ENCODE results near the gene MTA1.

The MTA1 gene

DNA sequence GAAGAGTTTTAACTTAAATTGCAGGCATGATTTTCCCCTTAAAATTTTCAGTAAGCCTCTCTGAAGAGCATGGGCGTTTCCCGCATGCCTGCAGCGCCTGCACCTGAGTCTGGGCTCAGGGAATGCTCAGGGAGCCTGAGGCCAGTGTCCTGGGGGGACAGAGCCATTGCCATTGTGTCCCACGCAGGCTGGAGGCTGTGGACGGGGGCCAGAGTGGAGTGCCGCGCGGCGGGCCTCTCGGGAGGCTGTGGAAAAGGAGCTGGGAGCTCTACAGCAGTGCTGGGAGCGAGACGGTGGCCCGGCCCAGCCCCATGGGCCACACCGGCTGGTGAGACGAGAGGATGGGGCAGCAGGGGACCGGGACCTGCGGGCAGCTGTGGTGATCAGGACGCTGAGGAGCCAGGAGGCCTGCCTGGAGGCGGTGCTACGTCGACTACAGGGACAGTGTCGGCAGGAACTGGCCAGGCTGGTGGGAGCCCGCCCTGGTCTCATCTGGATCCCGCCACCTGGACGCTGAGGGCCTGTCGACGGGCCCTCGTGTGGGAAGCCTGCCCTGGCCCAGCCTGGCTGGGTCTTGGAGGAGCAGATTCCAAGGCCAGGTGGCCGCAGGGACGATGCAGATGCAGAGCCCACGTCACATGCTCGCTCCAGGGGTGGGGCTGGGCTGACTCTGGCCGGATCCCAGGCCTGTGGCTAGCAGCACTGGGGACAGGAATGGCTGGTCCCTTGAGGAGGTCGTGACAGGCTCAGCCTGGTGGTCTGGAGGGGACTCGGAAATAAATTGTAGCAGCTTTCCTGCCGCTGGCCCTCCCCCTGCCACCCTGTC, 79.0 kb downstream of the MTA1 start:
- Histone ChIP-seq H3K9ac (ENCODE audit: low read length) (no peak overlapping the region), H3K36me3 (ENCODE audit: control insufficient read depth, insufficient read depth, low read length, severe bottlenecking) (no peaks in the 10 kb centered on the region), H3K4me3 (ENCODE audit: low read length) (no peak overlapping the region), H3K4me1 (ENCODE audit: control insufficient read depth, insufficient read depth, low read length) (no peaks in the 10 kb centered on the region), H3K27me3 (replicated peaks; ENCODE audit: control insufficient read depth, insufficient read depth, low read length) (no peaks in the 10 kb centered on the region), H3K9me3 (ENCODE audit: control insufficient read depth, low read length) (no peaks in the 10 kb centered on the region)
- DNase-seq (ENCODE audit: low read depth), result no peak

DNA sequence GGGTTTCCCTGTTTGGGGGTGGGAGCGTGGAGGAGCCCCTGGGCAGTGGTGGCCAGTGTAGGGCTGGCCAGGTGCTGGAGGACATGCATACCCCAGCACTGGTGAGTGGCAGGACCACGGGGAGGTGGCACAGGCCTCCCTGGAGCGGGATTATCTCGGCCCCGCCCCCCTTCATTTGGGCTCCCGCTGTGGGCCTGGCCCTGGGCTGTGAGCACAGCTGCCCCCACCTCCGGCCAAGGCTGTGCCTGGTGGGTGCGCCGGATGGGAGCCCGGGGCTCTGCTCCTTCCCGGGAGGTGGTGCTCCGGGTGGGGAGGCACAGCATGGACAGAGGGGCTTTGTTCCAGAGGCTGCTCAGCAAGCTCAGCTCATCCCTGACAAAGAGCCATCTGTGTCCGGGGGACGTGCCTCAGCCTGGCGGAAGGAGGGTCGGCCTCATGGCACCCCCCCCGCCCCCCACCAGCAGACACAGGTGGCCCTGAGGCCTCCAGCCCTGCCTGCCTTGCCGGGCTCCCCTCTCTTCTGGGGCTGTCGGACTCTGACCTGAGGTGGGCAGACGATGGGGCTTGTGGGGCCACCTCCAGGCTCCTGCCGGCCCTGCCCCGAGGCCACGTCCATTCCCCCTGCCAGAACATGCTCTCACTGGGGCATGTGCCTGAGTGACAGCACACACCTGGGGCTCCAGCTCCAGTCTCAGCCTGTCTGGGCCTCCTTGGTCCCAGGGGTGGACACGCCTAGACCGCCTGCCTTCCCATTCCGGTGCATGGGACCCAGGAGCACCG, 79.8 kb downstream of the MTA1 start:
- no peak for DNase-seq (ENCODE audit: low read depth)
- H3K9me3 ChIP-seq (ENCODE audit: control insufficient read depth, low read length), result no peaks in the 10 kb centered on the region
- H3K4me1 ChIP-seq (ENCODE audit: control insufficient read depth, insufficient read depth, low read length), result no peaks in the 10 kb centered on the region
- no peak overlapping the region for H3K9ac ChIP-seq (ENCODE audit: low read length)
- H3K36me3 ChIP-seq (ENCODE audit: control insufficient read depth, insufficient read depth, low read length, severe bottlenecking), result no peaks in the 10 kb centered on the region
- no peaks in the 10 kb centered on the region for H3K27me3 ChIP-seq (replicated peaks; ENCODE audit: control insufficient read depth, insufficient read depth, low read length)
- H3K4me3 ChIP-seq (ENCODE audit: low read length), result no peak overlapping the region

- DNase-seq (ENCODE audit: low read depth), result no peak
These were observed 80.6 kb downstream of the MTA1 start for GRCh38 chr14:105500036-105500725.

GRCh38 chr14:105500726-105501101, 81.1 kb downstream of the MTA1 start:
- Histone ChIP-seq H3K36me3 (ENCODE audit: control insufficient read depth, insufficient read depth, low read length, severe bottlenecking) (no peaks in the 10 kb centered on the region), H3K27me3 (replicated peaks; ENCODE audit: control insufficient read depth, insufficient read depth, low read length) (no peaks in the 10 kb centered on the region), H3K4me3 (ENCODE audit: low read length) (no peak overlapping the region), H3K9ac (ENCODE audit: low read length) (no peak overlapping the region), H3K4me1 (ENCODE audit: control insufficient read depth, insufficient read depth, low read length) (no peaks in the 10 kb centered on the region), H3K9me3 (ENCODE audit: control insufficient read depth, low read length) (no peaks in the 10 kb centered on the region)
- no peak for DNase-seq (ENCODE audit: low read depth)

More at GRCh38 chr14:105500036-105500725, 80.6 kb downstream of the MTA1 start:
- H3K27me3 ChIP-seq (replicated peaks; ENCODE audit: control insufficient read depth, insufficient read depth, low read length), result no peaks in the 10 kb centered on the region
- H3K9me3 ChIP-seq (ENCODE audit: control insufficient read depth, low read length), result no peaks in the 10 kb centered on the region
- H3K36me3 ChIP-seq (ENCODE audit: control insufficient read depth, insufficient read depth, low read length, severe bottlenecking), result no peaks in the 10 kb centered on the region
- H3K4me3 ChIP-seq (ENCODE audit: low read length), result no peak overlapping the region
- no peak overlapping the region for H3K9ac ChIP-seq (ENCODE audit: low read length)
- no peaks in the 10 kb centered on the region for H3K4me1 ChIP-seq (ENCODE audit: control insufficient read depth, insufficient read depth, low read length)

DNA sequence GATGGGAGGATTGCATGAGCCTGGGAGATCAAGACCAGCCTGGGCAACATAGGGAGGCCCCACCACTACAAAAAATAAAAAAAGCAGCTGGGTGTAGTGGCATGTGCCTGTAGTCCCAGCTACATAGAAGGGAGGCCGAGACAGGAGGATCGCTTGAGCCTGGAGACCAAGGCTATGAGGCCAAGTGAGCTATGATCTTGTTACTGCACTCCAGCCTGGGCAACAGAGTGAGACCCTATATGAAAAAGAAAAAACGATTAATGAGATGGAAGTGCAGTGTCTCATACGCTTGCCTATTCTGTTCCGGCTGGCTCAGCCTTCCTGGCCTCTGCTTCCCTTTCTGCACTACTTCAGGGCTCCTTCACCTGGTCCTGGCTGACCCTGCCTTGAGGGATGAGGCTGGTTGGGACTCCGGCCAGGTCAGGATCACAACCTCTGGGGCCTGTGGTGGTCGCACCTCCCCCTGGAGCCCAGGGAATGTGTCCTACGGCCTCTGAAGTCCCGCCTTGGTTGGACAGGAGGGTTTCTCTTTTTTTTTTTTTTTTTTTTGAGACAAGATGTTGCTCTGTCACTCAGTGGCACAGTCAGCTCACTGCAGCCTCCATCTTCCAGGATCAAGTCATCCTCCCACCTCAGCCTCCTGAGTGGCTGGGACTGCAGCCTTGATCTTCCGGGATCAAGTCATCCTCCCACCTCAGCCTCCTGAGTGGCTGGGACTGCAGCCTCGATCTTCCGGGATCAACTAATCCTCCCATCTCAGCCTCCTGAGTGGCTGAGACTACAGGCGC, 82.1 kb downstream of the MTA1 start:
- H3K36me3 ChIP-seq (ENCODE audit: control insufficient read depth, insufficient read depth, low read length, severe bottlenecking), result no peaks in the 10 kb centered on the region
- no peaks in the 10 kb centered on the region for H3K27me3 ChIP-seq (replicated peaks; ENCODE audit: control insufficient read depth, insufficient read depth, low read length)
- no peaks in the 10 kb centered on the region for H3K4me1 ChIP-seq (ENCODE audit: control insufficient read depth, insufficient read depth, low read length)
- no peaks in the 10 kb centered on the region for H3K9me3 ChIP-seq (ENCODE audit: control insufficient read depth, low read length)
- no peak for DNase-seq (ENCODE audit: low read depth)
- H3K4me3 ChIP-seq (ENCODE audit: low read length), result no peak overlapping the region
- no peak overlapping the region for H3K9ac ChIP-seq (ENCODE audit: low read length)

- Histone ChIP-seq H3K4me3 (ENCODE audit: low read length) (no peak overlapping the region), H3K4me1 (ENCODE audit: control insufficient read depth, insufficient read depth, low read length) (no peaks in the 10 kb centered on the region), H3K9ac (ENCODE audit: low read length) (no peak overlapping the region), H3K36me3 (ENCODE audit: control insufficient read depth, insufficient read depth, low read length, severe bottlenecking) (no peaks in the 10 kb centered on the region), H3K9me3 (ENCODE audit: control insufficient read depth, low read length) (no peaks in the 10 kb centered on the region), H3K27me3 (replicated peaks; ENCODE audit: control insufficient read depth, insufficient read depth, low read length) (peaks cover 6% of the 10 kb centered on the region)
- no peak for DNase-seq (ENCODE audit: low read depth)
These were observed 83.0 kb downstream of the MTA1 start for GRCh38 chr14:105502446-105503295.

GRCh38 chr14:105503296-105503640, 83.6 kb downstream of the MTA1 start:
- peaks cover 12% of the 10 kb centered on the region for H3K27me3 ChIP-seq (replicated peaks; ENCODE audit: control insufficient read depth, insufficient read depth, low read length)
- no peaks in the 10 kb centered on the region for H3K36me3 ChIP-seq (ENCODE audit: control insufficient read depth, insufficient read depth, low read length, severe bottlenecking)
- H3K9me3 ChIP-seq (ENCODE audit: control insufficient read depth, low read length), result no peaks in the 10 kb centered on the region
- no peak overlapping the region for H3K4me3 ChIP-seq (ENCODE audit: low read length)
- no peak overlapping the region for H3K9ac ChIP-seq (ENCODE audit: low read length)
- no peak for DNase-seq (ENCODE audit: low read depth)
- H3K4me1 ChIP-seq (ENCODE audit: control insufficient read depth, insufficient read depth, low read length), result no peaks in the 10 kb centered on the region

GRCh38 chr14:105503935-105504692, 84.5 kb downstream of the MTA1 start:
- H3K36me3 ChIP-seq (ENCODE audit: control insufficient read depth, insufficient read depth, low read length, severe bottlenecking), result no peaks in the 10 kb centered on the region
- H3K9ac ChIP-seq (ENCODE audit: low read length), result no peak overlapping the region
- peaks cover 19% of the 10 kb centered on the region for H3K27me3 ChIP-seq (replicated peaks; ENCODE audit: control insufficient read depth, insufficient read depth, low read length)
- H3K4me3 ChIP-seq (ENCODE audit: low read length), result no peak overlapping the region
- H3K4me1 ChIP-seq (ENCODE audit: control insufficient read depth, insufficient read depth, low read length), result no peaks in the 10 kb centered on the region
- no peaks in the 10 kb centered on the region for H3K9me3 ChIP-seq (ENCODE audit: control insufficient read depth, low read length)
- no peak for DNase-seq (ENCODE audit: low read depth)

GRCh38 chr14:105505101-105505500, 85.5 kb downstream of the MTA1 start:
- Histone ChIP-seq H3K9me3 (ENCODE audit: control insufficient read depth, low read length) (no peaks in the 10 kb centered on the region), H3K4me3 (ENCODE audit: low read length) (no peak overlapping the region), H3K36me3 (ENCODE audit: control insufficient read depth, insufficient read depth, low read length, severe bottlenecking) (no peaks in the 10 kb centered on the region), H3K4me1 (ENCODE audit: control insufficient read depth, insufficient read depth, low read length) (no peaks in the 10 kb centered on the region), H3K9ac (ENCODE audit: low read length) (no peak overlapping the region), H3K27me3 (replicated peaks; ENCODE audit: control insufficient read depth, insufficient read depth, low read length) (peaks cover 19% of the 10 kb centered on the region)
- DNase-seq (ENCODE audit: low read depth), result no peak

DNA sequence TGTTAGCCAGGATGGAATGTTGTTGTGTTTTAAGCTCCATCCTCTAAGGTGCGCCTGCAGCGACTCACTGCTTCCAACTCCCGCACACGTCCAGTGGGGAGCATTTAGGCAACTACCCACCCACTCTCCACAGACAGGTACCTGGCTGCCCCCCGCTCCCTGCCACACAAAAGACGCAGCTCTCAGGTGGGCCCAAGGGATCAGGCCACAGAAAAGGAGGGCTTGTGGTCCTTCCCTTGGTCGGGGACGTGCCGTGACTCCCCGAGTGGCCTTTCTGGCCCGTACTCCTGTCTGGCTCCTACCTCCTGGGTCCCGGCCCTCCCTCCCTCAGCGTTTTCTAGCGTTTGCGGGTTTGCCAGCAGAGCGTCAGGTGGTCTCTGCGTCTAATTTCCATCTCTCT, 87.6 kb downstream of the MTA1 start:
- DNase-seq (ENCODE audit: low read depth), result no peak
- Histone ChIP-seq H3K9me3 (ENCODE audit: control insufficient read depth, low read length) (no peaks in the 10 kb centered on the region), H3K27me3 (replicated peaks; ENCODE audit: control insufficient read depth, insufficient read depth, low read length) (peaks cover 35% of the 10 kb centered on the region), H3K36me3 (ENCODE audit: control insufficient read depth, insufficient read depth, low read length, severe bottlenecking) (no peaks in the 10 kb centered on the region), H3K9ac (ENCODE audit: low read length) (no peak overlapping the region), H3K4me3 (ENCODE audit: low read length) (no peak overlapping the region), H3K4me1 (ENCODE audit: control insufficient read depth, insufficient read depth, low read length) (no peaks in the 10 kb centered on the region)
